ENCODE measurements around the gene NEURL3. TPM values are rescaled to one million over a fixed set of nuclear protein-coding genes. Genes with fewer than 3 reads are reported as not detected.
"Not testable (repeated sequence)": the region's sequence is repeated elsewhere in the genome, so short reads cannot be mapped to it uniquely, and the experiment has no call there.

The NEURL3 gene
- under 1 TPM in 2 of 9 donors, not detected in 7; 0.11 to 0.41 TPM for total RNA-seq
- polyA plus RNA-seq: under 1 TPM in 2 of 3 donors, not detected in 1; 0.03 to 0.24 TPM
- long read RNA-seq, donor 1: 0 reads
- long read RNA-seq, donor 2: 0 reads
- long read RNA-seq, donor 3: 0 reads
- long read RNA-seq, donor 4: 0 reads
- long read RNA-seq, donor 5: 0 reads
- long read RNA-seq, donor 6: 0 reads
- long read RNA-seq, donor 7: 0 reads
- long read RNA-seq, donor 8: 0 reads
- long read RNA-seq, donor 9: 0 reads
- long read RNA-seq, donor 10: 0 reads

GRCh38 chr2:96505231-96505889 is at the start of gene NEURL3:
Gene NEURL3 (minus strand): TSS chr2:96505357. CDS start chr2:96505286, 71 bp downstream.
- intact Hi-C loops (cut with DNase I): loop anchor here (5.0 to 10.0 kb wide), 3 partner anchors 33 to 191 kb away; no protein-coding TSS in a partner anchor
- H3K9me3 ChIP-seq (replicated peaks in 1 of 3): no peaks in the 10 kb centered on the region
- TF ChIP-seq POLR2A (IDR thresholded peaks at IDR 0.05): no peak
- TF ChIP-seq CTCF (IDR thresholded peaks at IDR 0.05): no peak
- no peak for DNase-seq
- H3K36me3 ChIP-seq (replicated peaks in 1 of 2): no peaks in the 10 kb centered on the region
- H3K4me1 ChIP-seq (replicated peaks in 1 of 2): peaks cover 3 to 9% of the 10 kb centered on the region in 2 donors
- WGBS, 4 donors: 55 to 74% (median 68%) methylated on average over 7 to 9 of the region's 9 CpGs
- H3K27ac ChIP-seq: no peak within 1 kb of the TSS
- H3K27me3 ChIP-seq: peaks cover 8% of the 10 kb centered on the region
- no peak within 1 kb of the TSS for H3K4me3 ChIP-seq

GRCh38 chr2:96554293-96555145 is 49.4 kb upstream of the NEURL3 start:
- Histone ChIP-seq H3K36me3 (replicated peaks in 1 of 2) (peaks cover 0 to 23% of the 10 kb centered on the region in 2 donors), H3K27me3 (no peaks in the 10 kb centered on the region), H3K9me3 (replicated peaks in 1 of 3) (no peaks in the 10 kb centered on the region), H3K4me1 (replicated peaks in 1 of 2) (peaks cover 0 to 5% of the 10 kb centered on the region in 2 donors), H3K4me3 (no peak overlapping the region), H3K27ac (no peak overlapping the region)
- peak; percentile 79 to 97 (median 87) for TF ChIP-seq CTCF (IDR thresholded peaks at IDR 0.05)
- TF ChIP-seq POLR2A (IDR thresholded peaks at IDR 0.05): no peak
- DNase-seq: peak in 6 of 7 donors; percentile 59 to 76 (median 72)
- 37 to 48% (median 40%) methylated on average over 13 to 35 of the region's 35 CpGs for WGBS, 4 donors
- intact Hi-C loops (cut with DNase I): loop anchor here in 1 of 2 donors (10.0 kb wide), 1 partner anchor 400 kb away; no protein-coding TSS in a partner anchor

- not testable (repeated sequence) for H3K4me3 ChIP-seq; H3K9me3 ChIP-seq (replicated peaks in 1 of 3); H3K4me1 ChIP-seq (replicated peaks in 1 of 2); H3K27me3 ChIP-seq; DNase-seq; H3K27ac ChIP-seq
- H3K36me3 ChIP-seq (replicated peaks in 1 of 2): peaks cover 0 to 29% of the 10 kb centered on the region in 2 donors
- intact Hi-C loops (cut with DNase I): loop anchor here in 1 of 2 donors (10.0 kb wide), 1 partner anchor 401 kb away; no protein-coding TSS in a partner anchor
- WGBS, 4 donors: 50 to 61% (median 54%) methylated on average over 7 to 9 of the region's 9 CpGs
Observed at GRCh38 chr2:96553957-96554292, 48.8 kb upstream of the NEURL3 start.

GRCh38 chr2:96553176-96553956 is 48.2 kb upstream of the NEURL3 start:
- intact Hi-C loops (cut with DNase I): loop anchor here in 1 of 2 donors (10.0 kb wide), 1 partner anchor 401 kb away; no protein-coding TSS in a partner anchor
- DNase-seq: no peak
- no peak for TF ChIP-seq CTCF (IDR thresholded peaks at IDR 0.05)
- TF ChIP-seq POLR2A (IDR thresholded peaks at IDR 0.05): no peak
- H3K36me3 ChIP-seq (replicated peaks in 1 of 2): peaks cover 0 to 34% of the 10 kb centered on the region in 2 donors
- peaks cover 0 to 5% of the 10 kb centered on the region in 2 donors for H3K4me1 ChIP-seq (replicated peaks in 1 of 2)
- no peaks in the 10 kb centered on the region for H3K27me3 ChIP-seq
- no peaks in the 10 kb centered on the region for H3K9me3 ChIP-seq (replicated peaks in 1 of 3)
- H3K27ac ChIP-seq: no peak overlapping the region
- WGBS, 4 donors: 88 to 95% (median 92%) methylated on average over 4 to 16 of the region's 16 CpGs
- no peak overlapping the region for H3K4me3 ChIP-seq

Data from adrenal gland (tissue), 19 donors.